GM06990 (cell line): ENCODE results near the gene ALK.

ENCODE experiments used
- DNase-seq: peaks from one replicate; pipeline ENCODE4 v3.0.0-alpha.2; 2011; ENCODE audit not compliant: insufficient read length; ENCODE audit errors: extremely low read depth
- H3K27me3 ChIP-seq: replicated peaks from 2 replicates; pipeline ENCODE4 v1.6.0; 2011; ENCODE audit warnings: low read length; ENCODE audit not compliant: control insufficient read depth, insufficient read depth
- H3K36me3 ChIP-seq: 2 replicates; pipeline ENCODE4 v1.5.1; 2011; ENCODE audit warnings: low read length; ENCODE audit not compliant: control insufficient read depth, insufficient read depth
- H3K4me3 ChIP-seq: replicated peaks from 2 replicates; pipeline ENCODE4 v1.5.1; 2011; ENCODE audit warnings: low read depth, mild to moderate bottlenecking, control low read depth, low read length
- CTCF ChIP-seq: IDR thresholded peaks from 2 replicates; pipeline ENCODE4 v1.5.1; 2011; ENCODE audit warnings: low read length, control low read depth, mild to moderate bottlenecking, inconsistent platforms; ENCODE audit not compliant: insufficient read depth, poor library complexity, severe bottlenecking

ALK gene

GRCh38 chr2:29706171-29706720, 215.1 kb downstream of the ALK start:
- H3K4me3 ChIP-seq, result no peak overlapping the region
- no peak for TF ChIP-seq CTCF
- H3K36me3 ChIP-seq, result no peaks in the 10 kb centered on the region
- DNase-seq, result no peak
- H3K27me3 ChIP-seq, result no peaks in the 10 kb centered on the region

DNA sequence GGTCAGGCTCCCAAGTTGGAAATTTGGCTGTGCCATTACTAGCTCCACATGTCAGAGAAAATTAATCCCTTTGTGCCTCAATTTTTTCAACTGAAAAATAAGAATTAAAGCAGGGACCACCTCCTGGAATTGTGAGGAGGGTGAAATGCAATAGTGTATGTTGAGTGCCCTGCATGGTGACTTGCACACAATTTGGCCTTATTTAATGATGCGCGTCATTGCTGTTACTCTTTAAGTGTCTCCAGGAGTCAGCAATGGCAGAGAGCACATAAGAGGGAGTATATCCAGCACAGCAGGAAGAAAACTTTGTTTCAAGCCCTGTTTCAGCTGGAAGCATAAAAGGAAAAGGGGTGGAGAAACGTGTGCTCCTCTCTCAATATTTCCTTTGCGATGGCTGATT, 215.8 kb downstream of the ALK start:
- no peak for DNase-seq
- Histone ChIP-seq H3K4me3 (no peak overlapping the region), H3K36me3 (no peaks in the 10 kb centered on the region), H3K27me3 (no peaks in the 10 kb centered on the region)
- TF ChIP-seq CTCF, result no peak

GRCh38 chr2:29703336-29703735, 218.1 kb downstream of the ALK start:
- H3K36me3 ChIP-seq, result no peaks in the 10 kb centered on the region
- H3K27me3 ChIP-seq, result no peaks in the 10 kb centered on the region; the same call in 1 of the 2 replicates
- no peak for DNase-seq
- no peak overlapping the region for H3K4me3 ChIP-seq
- no peak for TF ChIP-seq CTCF

- H3K4me3 ChIP-seq, result no peak overlapping the region
- TF ChIP-seq CTCF, result no peak
- H3K27me3 ChIP-seq, result no peaks in the 10 kb centered on the region; the same call in 1 of the 2 replicates
- H3K36me3 ChIP-seq, result no peaks in the 10 kb centered on the region
- DNase-seq, result no peak
These were observed 219.1 kb downstream of the ALK start for GRCh38 chr2:29702276-29702675.

DNA sequence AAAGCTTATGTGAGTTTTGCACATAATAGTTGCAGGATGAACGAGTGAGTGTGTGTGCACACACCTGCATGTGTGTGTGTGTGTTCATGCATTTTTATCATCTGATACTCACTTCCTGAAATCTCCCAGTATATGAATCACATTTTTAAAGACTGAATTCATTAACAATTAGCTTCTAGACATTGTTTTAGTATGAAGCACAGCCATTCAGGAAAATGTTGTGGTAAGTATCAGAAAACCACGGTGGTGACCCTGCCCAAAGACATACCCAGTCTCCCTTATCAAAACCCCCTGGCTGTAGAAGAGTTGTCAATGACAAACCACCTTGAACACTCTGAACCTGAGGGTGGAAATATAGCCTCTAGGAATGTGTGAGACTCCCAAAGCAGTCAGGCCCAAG, 220.8 kb downstream of the ALK start:
- H3K4me3 ChIP-seq, result no peak overlapping the region
- H3K27me3 ChIP-seq, result no peaks in the 10 kb centered on the region; the same call in 1 of the 2 replicates
- no peak for DNase-seq
- no peaks in the 10 kb centered on the region for H3K36me3 ChIP-seq
- TF ChIP-seq CTCF, result no peak

DNA sequence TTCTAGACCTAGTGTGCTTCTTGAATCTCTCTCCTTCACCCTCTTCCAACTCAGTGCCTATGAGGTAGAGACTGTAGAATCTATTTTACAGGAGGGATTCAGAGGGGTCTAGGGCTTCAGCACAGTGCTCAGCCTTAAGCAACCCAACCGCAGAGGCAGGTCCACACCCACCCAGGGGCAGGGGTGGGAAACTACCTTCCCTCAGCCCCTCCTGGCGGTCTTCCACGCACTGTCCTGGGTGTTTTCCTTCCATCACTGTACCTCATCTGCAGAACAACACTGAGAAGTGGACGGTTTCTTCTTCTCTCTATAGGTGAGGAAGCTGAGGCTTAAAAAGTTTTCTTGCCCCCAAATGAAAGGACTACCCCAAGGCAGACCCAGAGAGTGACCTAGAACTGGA, 222.3 kb downstream of the ALK start:
- H3K36me3 ChIP-seq, result no peaks in the 10 kb centered on the region
- H3K4me3 ChIP-seq, result no peak overlapping the region
- no peak for DNase-seq
- no peaks in the 10 kb centered on the region; the same call in 1 of the 2 replicates for H3K27me3 ChIP-seq
- no peak for TF ChIP-seq CTCF
